Uterus (tissue), 4 donors: ENCODE measurements around the gene TMEM255B. TPM values are rescaled to one million over a fixed set of nuclear protein-coding genes. Genes with fewer than 3 reads are reported as not detected.
A peak's percentile ranks its signal among the peaks of the same experiment; 100 is the strongest.

Source experiments
- DNase-seq, 2 donors: peaks; one replicate each; pipeline ENCODE4 v3.0.0-alpha.2; 2019 to 2020
- H3K27ac ChIP-seq, 2 donors: fragments of 200-600 bp; sonication (generic); 1 replicate in 1 of 2; 2 replicates in 1 of 2; pipeline ENCODE4 v1.5.1; 2016 to 2018
- H3K27me3 ChIP-seq, 2 donors: fragments of 200-600 bp; sonication (generic); one replicate each; pipeline ENCODE4 v1.5.1; 2018 to 2019; ENCODE audit warnings: control low read depth in 1 of 2
- H3K36me3 ChIP-seq, 2 donors: fragments of 200-600 bp; sonication (generic); one replicate each; pipeline ENCODE4 v1.5.1; 2019; ENCODE audit warnings: control low read depth in 1 of 2
- H3K4me1 ChIP-seq, 2 donors: fragments of 200-600 bp; sonication (generic); one replicate each; pipeline ENCODE4 v1.5.1; 2018 to 2019; ENCODE audit warnings: control low read depth in 1 of 2
- H3K4me3 ChIP-seq, 2 donors: fragments of 200-600 bp; sonication (generic); 1 replicate in 1 of 2; 2 replicates in 1 of 2; pipeline ENCODE4 v1.5.1; 2018 to 2019; ENCODE audit warnings: mild to moderate bottlenecking in 1 of 2
- H3K9me3 ChIP-seq, 2 donors: fragments of 200-600 bp; sonication (generic); one replicate each; pipeline ENCODE4 v1.5.1; 2019; ENCODE audit warnings: control low read depth in 1 of 2
- POLR2A ChIP-seq, 2 donors: fragments of 450-650 bp; IDR thresholded peaks; one replicate each; pipeline ENCODE4 v1.6.1; 2016; ENCODE audit warnings: antibody characterized with exemption in 2 of 2, mild to moderate bottlenecking in 1 of 2, moderate library complexity in 1 of 2
- intact Hi-C: fragments of 100-400 bp; cut with DNase I; formaldehyde crosslinking; loops from one replicate; pipeline ENCODE4 v1.15.1; 2023; ENCODE audit warnings: low total_unique reads
- total RNA-seq, 4 donors: library from RNA; depleted of rRNA in 3 of 4; stranded (reverse); fragments of >200 nt in 3 of 4; gene quantifications; one replicate each; pipeline versions ENCODE4 v1.1.0 to v1.2.4, GENCODE V29; 2014 to 2023
- TF ChIP-seq, protein P1 (sequence below), 4 experiments: fragments of 200-600 bp in 2 of 4; fragments of 450-650 bp in 2 of 4; sonication (generic) in 2 of 4; IDR thresholded peaks; one replicate each; pipeline ENCODE4 v1.5.1; 2016 to 2019; ENCODE audit warnings: antibody characterized with exemption in 4 of 4, mild to moderate bottlenecking in 2 of 4, moderate library complexity in 1 of 4
- donor health status: DM: yes; HTN: yes; CAD: no.

TMEM255B gene
- total RNA-seq, 4 donors from 2014 or later, result 1.8 to 143 (median 33.2) TPM

- no peak for TF ChIP-seq POLR2A (IDR thresholded peaks at IDR 0.05)
- TF ChIP-seq, protein P1, sequence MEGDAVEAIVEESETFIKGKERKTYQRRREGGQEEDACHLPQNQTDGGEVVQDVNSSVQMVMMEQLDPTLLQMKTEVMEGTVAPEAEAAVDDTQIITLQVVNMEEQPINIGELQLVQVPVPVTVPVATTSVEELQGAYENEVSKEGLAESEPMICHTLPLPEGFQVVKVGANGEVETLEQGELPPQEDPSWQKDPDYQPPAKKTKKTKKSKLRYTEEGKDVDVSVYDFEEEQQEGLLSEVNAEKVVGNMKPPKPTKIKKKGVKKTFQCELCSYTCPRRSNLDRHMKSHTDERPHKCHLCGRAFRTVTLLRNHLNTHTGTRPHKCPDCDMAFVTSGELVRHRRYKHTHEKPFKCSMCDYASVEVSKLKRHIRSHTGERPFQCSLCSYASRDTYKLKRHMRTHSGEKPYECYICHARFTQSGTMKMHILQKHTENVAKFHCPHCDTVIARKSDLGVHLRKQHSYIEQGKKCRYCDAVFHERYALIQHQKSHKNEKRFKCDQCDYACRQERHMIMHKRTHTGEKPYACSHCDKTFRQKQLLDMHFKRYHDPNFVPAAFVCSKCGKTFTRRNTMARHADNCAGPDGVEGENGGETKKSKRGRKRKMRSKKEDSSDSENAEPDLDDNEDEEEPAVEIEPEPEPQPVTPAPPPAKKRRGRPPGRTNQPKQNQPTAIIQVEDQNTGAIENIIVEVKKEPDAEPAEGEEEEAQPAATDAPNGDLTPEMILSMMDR (IDR thresholded peaks at IDR 0.05), result no peak
- H3K36me3 ChIP-seq, result no peaks in the 10 kb centered on the region
- H3K27ac ChIP-seq, result peak overlapping the region in 1 of 2 donors; percentile 7
- no peaks in the 10 kb centered on the region for H3K9me3 ChIP-seq
- H3K27me3 ChIP-seq, result no peaks in the 10 kb centered on the region
- DNase-seq, result no peak
- H3K4me3 ChIP-seq, result no peak overlapping the region
- intact Hi-C loops, result no loop called here
- no peaks in the 10 kb centered on the region for H3K4me1 ChIP-seq
Measured at GRCh38 chr13:113813070-113813748, 54.2 kb downstream of the TMEM255B start.

- peak in 1 of 2 donors; percentile 51 for DNase-seq
- H3K27ac ChIP-seq, result peak overlapping the region in 1 of 2 donors; percentile 7
- no peak overlapping the region for H3K4me3 ChIP-seq
- intact Hi-C loops, result no loop called here
- no peaks in the 10 kb centered on the region for H3K4me1 ChIP-seq
- no peak for TF ChIP-seq POLR2A (IDR thresholded peaks at IDR 0.05)
- TF ChIP-seq, protein P1 (IDR thresholded peaks at IDR 0.05), result no peak
- no peaks in the 10 kb centered on the region for H3K36me3 ChIP-seq
- H3K27me3 ChIP-seq, result no peaks in the 10 kb centered on the region
- no peaks in the 10 kb centered on the region for H3K9me3 ChIP-seq
Measured at GRCh38 chr13:113813749-113814434, 54.9 kb downstream of the TMEM255B start.

- Histone ChIP-seq H3K4me1 (no peaks in the 10 kb centered on the region), H3K36me3 (no peaks in the 10 kb centered on the region), H3K4me3 (no peak overlapping the region), H3K27ac (no peak overlapping the region), H3K9me3 (no peaks in the 10 kb centered on the region), H3K27me3 (no peaks in the 10 kb centered on the region)
- no peak for DNase-seq
- intact Hi-C loops, result no loop called here
- no peak for TF ChIP-seq POLR2A (IDR thresholded peaks at IDR 0.05)
- TF ChIP-seq, protein P1 (IDR thresholded peaks at IDR 0.05), result no peak
Measured at GRCh38 chr13:113814435-113814821, 55.4 kb downstream of the TMEM255B start.

GRCh38 chr13:113815151-113816058, 56.4 kb downstream of the TMEM255B start:
- no peak for DNase-seq

More at GRCh38 chr13:113815151-113816058, 56.4 kb downstream of the TMEM255B start:
- no peak overlapping the region for H3K27ac ChIP-seq
- no peaks in the 10 kb centered on the region for H3K27me3 ChIP-seq
- intact Hi-C loops, result loop anchor here (5.0 kb wide), 1 partner anchor 132 kb away; no protein-coding TSS in a partner anchor
- H3K4me1 ChIP-seq, result peaks cover 0 to 3% of the 10 kb centered on the region in 2 donors
- H3K4me3 ChIP-seq, result no peak overlapping the region
- no peak for TF ChIP-seq POLR2A (IDR thresholded peaks at IDR 0.05)
- TF ChIP-seq, protein P1 (IDR thresholded peaks at IDR 0.05), result no peak
- no peaks in the 10 kb centered on the region for H3K9me3 ChIP-seq
- H3K36me3 ChIP-seq, result no peaks in the 10 kb centered on the region
